Nephron (organoid): ENCODE measurements around the gene ATF6B.

Source experiments
- H3K27ac Mint-ChIP-seq, 3 experiments: 2 replicates each; pipeline ENCODE4 v1.8.0; 2020; ENCODE audit warnings: mixed read lengths in 3 of 3, mild to moderate bottlenecking in 2 of 3, moderate library complexity in 1 of 3
- H3K27me3 Mint-ChIP-seq: 2 replicates; pipeline ENCODE4 v1.8.0; 2021; ENCODE audit warnings: low read depth, mild to moderate bottlenecking, moderate library complexity, mixed read lengths
- H3K36me3 Mint-ChIP-seq: 2 replicates; pipeline ENCODE4 v1.8.0; 2020; ENCODE audit warnings: low read depth, mixed read lengths
- H3K4me1 Mint-ChIP-seq: 2 replicates; pipeline ENCODE4 v1.8.0; 2020; ENCODE audit warnings: mixed read lengths
- H3K4me3 Mint-ChIP-seq, 3 experiments: 2 replicates each; pipeline ENCODE4 v1.8.0; 2020; ENCODE audit warnings: mild to moderate bottlenecking in 3 of 3, mixed read lengths in 3 of 3, moderate library complexity in 2 of 3
- H3K9me3 Mint-ChIP-seq: 2 replicates; pipeline ENCODE4 v1.8.0; 2020; ENCODE audit warnings: mixed read lengths
- TF ChIP-seq, protein P1 (sequence below), 3 experiments: fragments of 200-600 bp; sonication (generic); IDR thresholded peaks; one replicate each; pipeline ENCODE4 v1.5.0; 2021; ENCODE audit warnings: antibody characterized with exemption in 3 of 3; ENCODE audit not compliant: unreplicated experiment in 3 of 3

The ATF6B gene

DNA sequence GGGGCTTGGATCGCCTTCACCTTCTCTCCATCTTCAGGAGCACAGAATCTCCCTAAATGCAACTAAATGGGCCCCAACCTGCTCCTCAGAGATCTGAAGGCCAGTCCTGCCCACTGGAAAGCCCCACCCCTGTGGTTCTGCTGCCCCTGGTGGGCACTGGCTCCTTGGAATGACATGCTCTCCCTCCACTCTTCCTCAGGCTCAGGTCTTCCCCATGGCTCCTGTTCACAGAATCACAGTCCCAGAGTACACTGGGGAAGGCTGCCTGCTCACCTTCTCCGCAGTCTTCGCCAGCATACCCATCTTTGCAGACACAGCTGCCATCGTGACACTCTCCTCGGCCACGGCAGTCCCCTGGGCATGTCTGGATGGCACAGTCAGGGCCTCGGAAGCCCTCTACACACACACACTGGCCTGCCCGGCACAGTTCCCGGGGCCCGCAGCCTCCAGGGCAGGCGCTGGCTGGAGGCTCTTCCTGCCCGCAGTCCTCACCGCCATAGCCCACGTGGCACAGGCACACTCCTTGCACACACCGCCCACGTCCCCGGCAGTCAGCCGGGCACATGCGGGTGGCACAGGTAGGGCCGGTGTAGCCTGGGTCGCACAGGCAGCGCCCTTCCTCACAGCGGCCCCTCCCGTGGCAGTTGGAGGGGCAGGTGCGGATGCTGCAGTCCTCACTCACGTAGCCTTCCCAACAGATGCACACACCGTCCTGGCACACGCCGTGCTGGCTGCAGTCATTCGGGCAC, 32.5 kb downstream of the ATF6B start:
- Mint-ChIP-seq H3K27me3 (peaks cover 8% of the 10 kb centered on the region), H3K36me3 (no peaks in the 10 kb centered on the region), H3K9me3 (no peaks in the 10 kb centered on the region), H3K27ac (peak overlapping the region in 1 of 3 experiments; percentile 42), H3K4me3 (no peak overlapping the region), H3K4me1 (peaks cover 26% of the 10 kb centered on the region)
- TF ChIP-seq, protein P1, sequence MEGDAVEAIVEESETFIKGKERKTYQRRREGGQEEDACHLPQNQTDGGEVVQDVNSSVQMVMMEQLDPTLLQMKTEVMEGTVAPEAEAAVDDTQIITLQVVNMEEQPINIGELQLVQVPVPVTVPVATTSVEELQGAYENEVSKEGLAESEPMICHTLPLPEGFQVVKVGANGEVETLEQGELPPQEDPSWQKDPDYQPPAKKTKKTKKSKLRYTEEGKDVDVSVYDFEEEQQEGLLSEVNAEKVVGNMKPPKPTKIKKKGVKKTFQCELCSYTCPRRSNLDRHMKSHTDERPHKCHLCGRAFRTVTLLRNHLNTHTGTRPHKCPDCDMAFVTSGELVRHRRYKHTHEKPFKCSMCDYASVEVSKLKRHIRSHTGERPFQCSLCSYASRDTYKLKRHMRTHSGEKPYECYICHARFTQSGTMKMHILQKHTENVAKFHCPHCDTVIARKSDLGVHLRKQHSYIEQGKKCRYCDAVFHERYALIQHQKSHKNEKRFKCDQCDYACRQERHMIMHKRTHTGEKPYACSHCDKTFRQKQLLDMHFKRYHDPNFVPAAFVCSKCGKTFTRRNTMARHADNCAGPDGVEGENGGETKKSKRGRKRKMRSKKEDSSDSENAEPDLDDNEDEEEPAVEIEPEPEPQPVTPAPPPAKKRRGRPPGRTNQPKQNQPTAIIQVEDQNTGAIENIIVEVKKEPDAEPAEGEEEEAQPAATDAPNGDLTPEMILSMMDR (IDR thresholded peaks at IDR 0.05; ENCODE audit: unreplicated experiment in 3 of 3): no peak

DNA sequence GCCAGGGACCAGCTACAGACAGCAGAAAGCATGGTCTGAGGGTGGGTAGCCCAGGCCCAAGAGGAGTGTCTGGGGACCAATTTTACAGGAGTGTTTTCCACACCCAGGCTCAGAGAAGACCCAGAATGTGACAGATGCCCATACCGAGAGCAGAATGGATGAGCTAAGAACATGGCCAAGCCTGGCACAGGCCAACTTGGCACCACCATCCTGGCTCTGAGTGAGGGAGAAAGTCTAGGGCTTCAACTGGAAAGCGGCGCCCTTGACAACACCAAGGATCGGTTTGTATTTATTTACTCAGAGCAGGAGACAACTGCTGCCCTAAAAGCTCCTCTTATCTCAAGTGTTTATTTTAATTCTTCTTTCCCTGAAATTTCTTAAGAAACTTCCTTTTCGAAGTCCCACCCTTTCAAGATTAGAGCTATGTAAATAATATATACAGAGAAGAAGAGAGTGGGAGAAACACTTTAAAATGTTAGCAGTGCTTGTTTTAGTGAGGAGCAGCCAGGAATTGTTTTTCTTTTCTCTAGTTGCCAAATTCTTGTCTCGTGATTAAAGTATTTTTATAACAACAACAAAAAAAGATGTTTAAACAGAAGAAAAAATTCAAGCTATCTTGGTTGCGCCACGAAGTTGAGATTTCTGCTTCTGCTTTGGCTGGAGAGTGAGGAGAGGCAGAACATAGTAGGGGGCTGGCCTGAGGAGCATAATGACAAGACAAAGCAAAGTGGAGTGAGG, 35.1 kb downstream of the ATF6B start:
- Mint-ChIP-seq H3K27me3 (peaks cover 16% of the 10 kb centered on the region), H3K9me3 (no peaks in the 10 kb centered on the region), H3K4me3 (peak overlapping the region in 2 of 3 experiments; percentile 54 to 59), H3K36me3 (no peaks in the 10 kb centered on the region), H3K4me1 (peaks cover 26% of the 10 kb centered on the region), H3K27ac (peak overlapping the region; percentile 94 to 100 (median 98))
- TF ChIP-seq, protein P1 (IDR thresholded peaks at IDR 0.05; ENCODE audit: unreplicated experiment in 3 of 3): no peak

- Mint-ChIP-seq H3K27ac (peak overlapping the region in 1 of 3 experiments; percentile 48), H3K36me3 (no peaks in the 10 kb centered on the region), H3K4me1 (peaks cover 32% of the 10 kb centered on the region), H3K4me3 (no peak overlapping the region), H3K9me3 (no peaks in the 10 kb centered on the region), H3K27me3 (peaks cover 30% of the 10 kb centered on the region)
- TF ChIP-seq, protein P1 (IDR thresholded peaks at IDR 0.05; ENCODE audit: unreplicated experiment in 3 of 3): no peak
Observed at GRCh38 chr6:32089082-32089828, 38.8 kb downstream of the ATF6B start.

DNA sequence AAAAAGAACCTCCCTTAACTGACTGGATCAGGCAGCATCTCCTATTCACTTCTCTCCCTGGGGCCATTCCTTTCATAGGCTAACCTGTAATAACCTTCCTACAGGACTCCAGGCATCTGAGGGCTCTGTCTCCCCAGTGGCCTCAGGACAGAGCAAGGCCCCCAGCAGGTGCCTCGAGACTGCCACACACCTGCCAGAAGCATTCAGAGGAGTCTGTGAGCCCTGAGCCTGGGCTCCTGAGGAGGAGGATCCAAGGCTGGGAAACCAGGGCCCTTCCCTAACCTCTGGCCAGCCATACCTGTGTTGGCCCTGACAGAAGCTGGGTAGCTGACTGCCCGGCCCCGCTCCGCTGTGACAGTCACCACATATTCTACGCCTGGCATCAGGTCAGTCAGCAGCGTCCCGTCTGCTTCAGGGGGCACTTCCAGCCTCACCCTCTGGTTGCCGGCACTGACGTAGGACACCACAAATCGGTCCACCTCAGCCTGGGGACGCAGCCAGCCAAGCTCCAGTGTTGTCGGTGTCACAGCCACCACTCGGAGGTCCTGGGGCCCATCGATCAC, 39.5 kb downstream of the ATF6B start:
- Mint-ChIP-seq H3K36me3 (no peaks in the 10 kb centered on the region), H3K4me1 (peaks cover 28% of the 10 kb centered on the region), H3K9me3 (no peaks in the 10 kb centered on the region), H3K27me3 (peaks cover 30% of the 10 kb centered on the region), H3K4me3 (peak overlapping the region in 2 of 3 experiments; percentile 30 to 31), H3K27ac (peak overlapping the region in 1 of 3 experiments; percentile 69)
- TF ChIP-seq, protein P1 (IDR thresholded peaks at IDR 0.05; ENCODE audit: unreplicated experiment in 3 of 3): no peak

DNA sequence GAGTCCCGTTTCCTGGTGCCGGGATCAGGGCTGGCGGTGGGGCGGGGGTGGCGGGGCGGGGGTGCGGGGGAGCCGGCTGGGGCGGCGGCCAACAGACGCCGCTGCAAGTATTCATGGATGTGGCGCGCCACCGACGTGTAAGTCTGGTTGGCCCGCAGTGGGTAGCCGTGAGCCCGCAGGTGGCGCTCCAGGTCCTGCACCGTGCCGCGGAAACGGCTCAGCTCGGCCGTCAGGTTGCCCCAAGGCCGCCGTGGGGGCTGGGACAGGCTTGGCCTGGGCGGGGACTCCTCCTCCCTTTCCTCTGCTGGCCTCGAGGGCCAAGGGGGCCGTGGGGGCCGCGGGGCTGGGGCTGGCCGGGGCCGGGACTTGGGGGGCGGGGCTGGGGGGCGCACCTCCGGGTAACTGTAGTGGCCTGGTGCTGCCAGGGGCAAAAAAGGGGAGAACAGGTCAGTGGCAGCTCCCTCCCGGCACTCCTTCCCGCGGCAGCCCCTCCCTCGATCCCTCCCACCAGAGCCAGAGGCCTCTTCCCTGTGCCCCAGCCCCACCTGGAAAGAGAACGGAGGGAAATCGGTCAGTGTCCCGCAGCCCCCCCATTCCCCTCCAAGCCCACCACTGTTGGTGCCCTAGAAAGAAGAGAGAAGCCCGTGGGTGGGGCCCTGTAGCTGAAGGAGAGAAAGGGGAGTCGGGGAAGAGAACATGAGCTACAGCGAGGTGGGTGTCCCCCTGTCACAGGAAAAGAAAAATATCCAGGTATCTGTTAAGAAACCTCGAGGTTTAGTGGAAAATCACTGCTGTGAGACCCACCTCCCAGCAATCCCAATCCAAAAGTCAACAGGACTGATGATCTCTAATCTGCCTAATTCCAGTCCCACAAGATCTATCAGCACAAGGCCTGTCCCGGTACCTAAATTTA, 40.2 kb downstream of the ATF6B start:
- TF ChIP-seq, protein P1 (IDR thresholded peaks at IDR 0.05; ENCODE audit: unreplicated experiment in 3 of 3): peak; percentile 38 to 47 (median 41)
- Mint-ChIP-seq H3K36me3 (no peaks in the 10 kb centered on the region), H3K4me1 (peaks cover 26% of the 10 kb centered on the region), H3K27me3 (peaks cover 30% of the 10 kb centered on the region), H3K27ac (peak overlapping the region in 1 of 3 experiments; percentile 69), H3K9me3 (no peaks in the 10 kb centered on the region), H3K4me3 (peak overlapping the region in 2 of 3 experiments; percentile 30 to 31)
